H1 (cell line): ENCODE measurements around the gene SLC34A1. TPM values are rescaled to one million over a fixed set of nuclear protein-coding genes. Genes with fewer than 3 reads are reported as not detected.

Experiments
- CTCF ChIA-PET: fragments of 300-600 bp; sonication (Branson Sonifier 250); formaldehyde crosslinking; loops from one replicate; lab custom pipeline; 2021; ENCODE audit not compliant: partially characterized antibody; lab: Charles Lee
- POLR2A ChIA-PET: fragments of 300-600 bp; sonication (Branson Sonifier 250); formaldehyde crosslinking; loops from one replicate; lab custom pipeline; 2021; ENCODE audit warnings: inconsistent platforms; ENCODE audit not compliant: partially characterized antibody; lab: Charles Lee
- DNase-seq, 2 experiments: peaks; one replicate each; pipeline versions ENCODE4 v3.0.0 to v3.0.0-alpha.2; 2010 to 2022; ENCODE audit warnings: low spot score in 2 of 2, low read depth in 1 of 2, mixed read lengths in 1 of 2
- FAIRE-seq: peaks from 2 replicates; lab custom pipeline; 2011; peaks lifted over from hg19 to GRCh38; lab: Jason Lieb, UNC
- H2AFZ ChIP-seq: 2 replicates; pipeline ENCODE4 v1.8.1; 2012; ENCODE audit warnings: low read length, inconsistent platforms
- H2AK5ac ChIP-seq: 2 replicates; pipeline ENCODE4 v1.6.1; 2013; ENCODE audit warnings: low read depth, low read length
- H2BK120ac ChIP-seq: replicated peaks from 2 replicates; pipeline ENCODE3; 2013; ENCODE audit warnings: low read depth, low read length, inconsistent platforms
- H2BK12ac ChIP-seq: 2 replicates; pipeline ENCODE4 v1.6.1; 2013; ENCODE audit warnings: low read depth, low read length
- H2BK15ac ChIP-seq: 2 replicates; pipeline ENCODE4 v1.6.1; 2013; ENCODE audit warnings: low read length
- H2BK20ac ChIP-seq: 2 replicates; pipeline ENCODE4 v1.6.1; 2013; ENCODE audit warnings: low read length
- H2BK5ac ChIP-seq: 2 replicates; pipeline ENCODE4 v1.6.1; 2013; ENCODE audit warnings: low read depth, low read length
- H3K14ac ChIP-seq: 2 replicates; pipeline ENCODE4 v1.6.1; 2013; ENCODE audit warnings: inconsistent platforms; ENCODE audit not compliant: insufficient read length
- H3K18ac ChIP-seq: 2 replicates; pipeline ENCODE4 v1.6.1; 2013; ENCODE audit warnings: low read length; ENCODE audit errors: extremely low read depth
- H3K23ac ChIP-seq: 2 replicates; pipeline ENCODE4 v1.6.1; 2013; ENCODE audit warnings: inconsistent platforms; ENCODE audit not compliant: insufficient read length
- H3K23me2 ChIP-seq: 2 replicates; pipeline ENCODE4 v1.6.1; 2013; ENCODE audit warnings: low read depth, low read length
- H3K27ac ChIP-seq: 2 replicates; pipeline ENCODE4 v1.6.1; 2011; ENCODE audit warnings: low read depth, low read length, inconsistent platforms
- H3K27me3 ChIP-seq, 4 experiments: replicated peaks in 1 of 4; 1 replicate in 1 of 4; 2 replicates in 3 of 4; pipeline versions ENCODE4 v1.6.1 to v1.8.1; 2011 to 2013; ENCODE audit warnings: low read length in 3 of 4, mild to moderate bottlenecking in 3 of 4, inconsistent platforms in 2 of 4, mixed read lengths in 2 of 4, moderate library complexity in 1 of 4; ENCODE audit not compliant: control insufficient read depth in 3 of 4, insufficient read depth in 3 of 4; ENCODE audit errors: extremely low read depth in 1 of 4
- H3K36me3 ChIP-seq, 4 experiments: 2 replicates each; pipeline versions ENCODE4 v1.6.1 to v1.8.1; 2011 to 2013; ENCODE audit warnings: mild to moderate bottlenecking in 4 of 4, low read length in 3 of 4, moderate library complexity in 2 of 4, control low read depth in 1 of 4, inconsistent platforms in 1 of 4; ENCODE audit not compliant: insufficient read depth in 4 of 4, control insufficient read depth in 2 of 4
- H3K4ac ChIP-seq: replicated peaks from 2 replicates; pipeline ENCODE3; 2013; ENCODE audit warnings: low read length, low read depth, mixed read lengths, inconsistent platforms; ENCODE audit not compliant: insufficient read length
- H3K4me1 ChIP-seq, 4 experiments: replicated peaks in 1 of 4; 1 replicate in 1 of 4; 2 replicates in 3 of 4; pipeline versions ENCODE4 v1.6.1 to v1.8.1; 2011 to 2013; ENCODE audit warnings: low read length in 3 of 4, inconsistent platforms in 2 of 4, mixed read lengths in 1 of 4; ENCODE audit not compliant: insufficient read depth in 4 of 4, control insufficient read depth in 3 of 4
- H3K4me2 ChIP-seq, 2 experiments: 2 replicates each; pipeline versions ENCODE4 v1.6.1 to v1.8.1; 2011 to 2013; ENCODE audit warnings: low read depth in 2 of 2, low read length in 2 of 2, control low read depth in 1 of 2, inconsistent platforms in 1 of 2, mild to moderate bottlenecking in 1 of 2; ENCODE audit not compliant: insufficient read depth in 1 of 2
- H3K4me3 ChIP-seq, 4 experiments: fragments of 200-600, 300-600 bp in 1 of 4; sonication (generic), shearing (Covaris generic), sonication (Bioruptor Twin) in 1 of 4; 2 replicates each; pipeline versions ENCODE4 v1.5.1 to v1.8.1; 2011 to 2016; ENCODE audit warnings: low read length in 4 of 4, low read depth in 3 of 4, control low read depth in 2 of 4, inconsistent platforms in 2 of 4, mild to moderate bottlenecking in 2 of 4, mixed read lengths in 1 of 4, moderate library complexity in 1 of 4; ENCODE audit not compliant: insufficient read depth in 2 of 4; ENCODE audit errors: extremely low read depth in 1 of 4
- H3K56ac ChIP-seq: replicated peaks from 2 replicates; pipeline ENCODE3; 2013; ENCODE audit warnings: low read depth, mild to moderate bottlenecking, mixed read lengths, low read length, inconsistent platforms; ENCODE audit not compliant: insufficient read length
- H3K79me1 ChIP-seq: 2 replicates; pipeline ENCODE4 v1.6.1; 2013; ENCODE audit warnings: low read depth, low read length, control low read depth
- H3K79me2 ChIP-seq, 2 experiments: 2 replicates each; pipeline versions ENCODE4 v1.6.1 to v1.8.1; 2012 to 2013; ENCODE audit warnings: low read length in 2 of 2, mild to moderate bottlenecking in 2 of 2, inconsistent platforms in 1 of 2; ENCODE audit not compliant: insufficient read depth in 2 of 2, control insufficient read depth in 1 of 2
- H3K9ac ChIP-seq, 4 experiments: replicated peaks in 1 of 4; 1 replicate in 1 of 4; 2 replicates in 3 of 4; pipeline versions ENCODE4 v1.6.1 to v1.8.1; 2011 to 2013; ENCODE audit warnings: low read depth in 3 of 4, low read length in 3 of 4, control low read depth in 2 of 4, mild to moderate bottlenecking in 2 of 4, moderate library complexity in 2 of 4, inconsistent platforms in 1 of 4; ENCODE audit errors: extremely low read depth in 1 of 4
- H3K9me3 ChIP-seq, 2 experiments: 2 replicates each; pipeline versions ENCODE4 v1.6.1 to v1.8.1; 2012 to 2013; ENCODE audit warnings: mild to moderate bottlenecking in 2 of 2, moderate library complexity in 2 of 2, control low read depth in 1 of 2, inconsistent platforms in 1 of 2, low read depth in 1 of 2, low read length in 1 of 2, mixed read lengths in 1 of 2; ENCODE audit not compliant: insufficient read depth in 2 of 2
- H4K20me1 ChIP-seq, 2 experiments: replicated peaks in 1 of 2; 2 replicates each; pipeline versions ENCODE3 to v1.8.1; 2011 to 2013; ENCODE audit warnings: inconsistent platforms in 2 of 2, low read length in 2 of 2, mild to moderate bottlenecking in 1 of 2; ENCODE audit not compliant: insufficient read depth in 2 of 2, control insufficient read depth in 1 of 2
- H4K5ac ChIP-seq: 2 replicates; pipeline ENCODE4 v1.6.1; 2013; ENCODE audit warnings: low read length, low read depth, mixed read lengths, inconsistent platforms; ENCODE audit not compliant: insufficient read length
- H4K8ac ChIP-seq: 2 replicates; pipeline ENCODE4 v1.8.0; 2013; ENCODE audit warnings: mild to moderate bottlenecking, moderate library complexity, low read length, inconsistent platforms; ENCODE audit not compliant: insufficient read depth; ENCODE audit errors: extremely low read depth
- H4K91ac ChIP-seq: replicated peaks from 2 replicates; pipeline ENCODE3; 2013; ENCODE audit warnings: low read length, mixed read lengths, inconsistent platforms; ENCODE audit not compliant: insufficient read length
- EZH2 ChIP-seq: fragments of 200-600 bp; sonication (generic); IDR thresholded peaks from 2 replicates; pipeline ENCODE4 v1.7.1; 2012; ENCODE audit warnings: low read depth, mild to moderate bottlenecking, moderate library complexity, low read length, inconsistent platforms; ENCODE audit not compliant: severe bottlenecking
- FOSL1 ChIP-seq: IDR thresholded peaks from 2 replicates; pipeline ENCODE4 v1.6.1; 2011; ENCODE audit warnings: mild to moderate bottlenecking, low read depth, low read length, moderate library complexity; ENCODE audit not compliant: insufficient read depth
- POLR2AphosphoS5 ChIP-seq: IDR thresholded peaks from 2 replicates; pipeline ENCODE4 v1.6.1; 2011; ENCODE audit warnings: low read depth, low read length
- WGBS, 2 experiments: shearing (Covaris generic) in 1 of 2; methylation state at CpG; one replicate each; pipeline versions ENCODE4 v1.1.6 to v1.1.7; 2013 to 2015; ENCODE audit warnings: low lambda C conversion rate in 2 of 2, mixed read lengths in 2 of 2, inconsistent platforms in 1 of 2, low coverage in 1 of 2, missing lambda C conversion rate in 1 of 2; ENCODE audit not compliant: insufficient replicate concordance in 2 of 2, insufficient coverage in 1 of 2, insufficient read length in 1 of 2; ENCODE audit errors: extremely low coverage in 1 of 2, missing lambda C conversion rate in 1 of 2; 5-methylcytosine and 5-hydroxymethylcytosine counted together
- polyA plus RNA-seq, 7 experiments: library from polyadenylated mRNA; depleted of rRNA in 3 of 7; stranded (reverse) in 5 of 7; unstranded in 2 of 7; fragments of >200 nt in 5 of 7; fragments of 200-250 nt in 2 of 7; gene quantifications; 1 replicate in 5 of 7; 2 replicates in 1 of 7; 4 replicates in 1 of 7; pipeline versions ENCODE4 v1.2.1 to v1.2.3, GENCODE V29; 2011 to 2013; ENCODE audit warnings: missing spikeins in 2 of 7, mixed read lengths in 2 of 7
- total RNA-seq: library from RNA; stranded (reverse); fragmentation: NEBNext Ultra II Directional; extraction: Animal tissue kit (Norgen Biotek cat#: 25700); gene quantifications from 2 replicates; pipeline ENCODE4 v1.2.1, GENCODE V29; 2021
- TF ChIP-seq, protein P1 (sequence below): IDR thresholded peaks from 2 replicates; pipeline ENCODE4 v1.6.1; 2011; ENCODE audit warnings: low read depth, mild to moderate bottlenecking, low read length; ENCODE audit not compliant: insufficient read depth

Gene SLC34A1
- total and polyA plus RNA-seq, 2 of the 8 experiments (the other 6 are each of a cell fraction or from before 2014, with no cell fraction given) = not detected

- H3K9me3 ChIP-seq = no peaks in the 10 kb centered on the region
- no peak overlapping the region for H3K56ac ChIP-seq
- H3K27ac ChIP-seq = no peak overlapping the region
- H3K14ac ChIP-seq = no peak overlapping the region
- H2BK20ac ChIP-seq = peak overlapping the region; percentile 95; the same call in 1 of the 2 replicates
- peak overlapping the region; percentile 97 for H2BK15ac ChIP-seq
- peak overlapping the region; percentile 93 for H4K91ac ChIP-seq
- CTCF ChIA-PET = interaction anchor here (0.6 to 16.9 kb wide), 8 partner anchors 11 to 93 kb away, joined by 3 to 363 read pairs (median 74); partner anchors contain the start of genes LMAN2, MXD3, PRR7 and RGS14
- no peak overlapping the region for H3K23ac ChIP-seq
- peaks cover 2 to 30% (median 26%) of the 10 kb centered on the region in 4 experiments for H3K4me1 ChIP-seq
- H2BK12ac ChIP-seq = peak overlapping the region; percentile 55
- H2AK5ac ChIP-seq = 0 out of 2 replicates have a peak overlapping the region, but pooled peaks have one; percentile 55
- peak overlapping the region in 1 of 2 experiments; percentile 70; a peak in 1 of 4 replicates for H3K4me2 ChIP-seq
- peaks cover 19% of the 10 kb centered on the region; the same call in 1 of the 2 replicates for H3K23me2 ChIP-seq
- no peaks in the 10 kb centered on the region for H3K36me3 ChIP-seq
- peak overlapping the region; percentile 24 for H2BK120ac ChIP-seq
- WGBS, 2 experiments = 83% methylated on average over 11 of the region's 11 CpGs; no CpG with 5 or more reads in 1 of the 2 experiments
- H4K5ac ChIP-seq = no peak overlapping the region
- H2AFZ ChIP-seq = no peak overlapping the region
- no peak for FAIRE-seq
- H3K4me3 ChIP-seq = no peak overlapping the region
- no peak for DNase-seq
- H3K4ac ChIP-seq = peak overlapping the region; percentile 25
- H4K20me1 ChIP-seq = peaks cover 0 to 6% of the 10 kb centered on the region in 2 experiments
- POLR2A ChIA-PET = interaction anchor here (0.6 to 5.9 kb wide), 5 partner anchors 12 to 123 kb away, joined by 3 to 66 read pairs (median 3); partner anchors contain the start of gene LMAN2
- H3K27me3 ChIP-seq = peaks cover 1 to 17% (median 15%) of the 10 kb centered on the region in 4 experiments; a peak in 5 of 7 replicates
- no peak overlapping the region for H4K8ac ChIP-seq
- TF ChIP-seq, protein P1, sequence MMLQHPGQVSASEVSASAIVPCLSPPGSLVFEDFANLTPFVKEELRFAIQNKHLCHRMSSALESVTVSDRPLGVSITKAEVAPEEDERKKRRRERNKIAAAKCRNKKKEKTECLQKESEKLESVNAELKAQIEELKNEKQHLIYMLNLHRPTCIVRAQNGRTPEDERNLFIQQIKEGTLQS = no peak
- TF ChIP-seq POLR2AphosphoS5 (no peak), EZH2 (no peak), FOSL1 (no peak)
- TF ChIP-seq, all 59 proteins: peak for 0
- peaks cover 7% of the 10 kb centered on the region; the same call in 1 of the 2 replicates for H3K79me1 ChIP-seq
- no peaks in the 10 kb centered on the region for H3K79me2 ChIP-seq
- peak overlapping the region; percentile 8; the same call in 1 of the 2 replicates for H2BK5ac ChIP-seq
- H3K9ac ChIP-seq = no peak overlapping the region
- peak overlapping the region; percentile 71 for H3K18ac ChIP-seq
Measured at GRCh38 chr5:177364159-177364962, 19.9 kb upstream of the SLC34A1 start.
